ENCODE data around the gene CACNA1F.

CACNA1F gene

DNA sequence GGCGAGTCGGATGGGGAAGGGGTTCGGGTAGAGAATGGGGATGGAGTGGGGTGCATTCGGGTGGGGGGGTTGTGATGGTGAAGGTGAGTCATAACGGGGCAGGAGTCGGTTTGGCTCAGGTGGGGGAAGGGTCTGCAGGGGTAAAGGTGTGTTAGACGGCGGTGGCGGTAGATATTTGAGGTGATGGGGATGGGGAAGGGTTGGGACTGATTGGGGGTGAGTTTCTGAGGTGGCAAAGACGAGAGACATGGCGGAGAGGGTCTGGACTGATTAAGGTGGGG, 33.9 kb downstream of the CACNA1F start:
- H3K4me3 Mint-ChIP-seq, result no peak overlapping the region
- no peak overlapping the region for H3K27ac Mint-ChIP-seq
- H3K36me3 Mint-ChIP-seq (ENCODE audit: low read depth), result no peaks in the 10 kb centered on the region
- peaks cover 56% of the 10 kb centered on the region for H3K9me3 Mint-ChIP-seq
- peaks cover 38% of the 10 kb centered on the region for H3K27me3 Mint-ChIP-seq (ENCODE audit: low read depth, poor library complexity)
- TF ChIP-seq, protein P1, sequence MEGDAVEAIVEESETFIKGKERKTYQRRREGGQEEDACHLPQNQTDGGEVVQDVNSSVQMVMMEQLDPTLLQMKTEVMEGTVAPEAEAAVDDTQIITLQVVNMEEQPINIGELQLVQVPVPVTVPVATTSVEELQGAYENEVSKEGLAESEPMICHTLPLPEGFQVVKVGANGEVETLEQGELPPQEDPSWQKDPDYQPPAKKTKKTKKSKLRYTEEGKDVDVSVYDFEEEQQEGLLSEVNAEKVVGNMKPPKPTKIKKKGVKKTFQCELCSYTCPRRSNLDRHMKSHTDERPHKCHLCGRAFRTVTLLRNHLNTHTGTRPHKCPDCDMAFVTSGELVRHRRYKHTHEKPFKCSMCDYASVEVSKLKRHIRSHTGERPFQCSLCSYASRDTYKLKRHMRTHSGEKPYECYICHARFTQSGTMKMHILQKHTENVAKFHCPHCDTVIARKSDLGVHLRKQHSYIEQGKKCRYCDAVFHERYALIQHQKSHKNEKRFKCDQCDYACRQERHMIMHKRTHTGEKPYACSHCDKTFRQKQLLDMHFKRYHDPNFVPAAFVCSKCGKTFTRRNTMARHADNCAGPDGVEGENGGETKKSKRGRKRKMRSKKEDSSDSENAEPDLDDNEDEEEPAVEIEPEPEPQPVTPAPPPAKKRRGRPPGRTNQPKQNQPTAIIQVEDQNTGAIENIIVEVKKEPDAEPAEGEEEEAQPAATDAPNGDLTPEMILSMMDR (IDR thresholded peaks at IDR 0.05), result no peak
- DNase-seq, result no peak
- H3K4me1 Mint-ChIP-seq, result peaks cover 5% of the 10 kb centered on the region

GRCh38 chrX:49198540-49199314, 34.4 kb downstream of the CACNA1F start:
- DNase-seq, result no peak
- Mint-ChIP-seq H3K36me3 (ENCODE audit: low read depth) (no peaks in the 10 kb centered on the region), H3K4me1 (peaks cover 8% of the 10 kb centered on the region), H3K9me3 (peaks cover 56% of the 10 kb centered on the region), H3K4me3 (no peak overlapping the region), H3K27me3 (ENCODE audit: low read depth, poor library complexity) (peaks cover 35% of the 10 kb centered on the region), H3K27ac (no peak overlapping the region)
- TF ChIP-seq, protein P1 (IDR thresholded peaks at IDR 0.05), result no peak

DNA sequence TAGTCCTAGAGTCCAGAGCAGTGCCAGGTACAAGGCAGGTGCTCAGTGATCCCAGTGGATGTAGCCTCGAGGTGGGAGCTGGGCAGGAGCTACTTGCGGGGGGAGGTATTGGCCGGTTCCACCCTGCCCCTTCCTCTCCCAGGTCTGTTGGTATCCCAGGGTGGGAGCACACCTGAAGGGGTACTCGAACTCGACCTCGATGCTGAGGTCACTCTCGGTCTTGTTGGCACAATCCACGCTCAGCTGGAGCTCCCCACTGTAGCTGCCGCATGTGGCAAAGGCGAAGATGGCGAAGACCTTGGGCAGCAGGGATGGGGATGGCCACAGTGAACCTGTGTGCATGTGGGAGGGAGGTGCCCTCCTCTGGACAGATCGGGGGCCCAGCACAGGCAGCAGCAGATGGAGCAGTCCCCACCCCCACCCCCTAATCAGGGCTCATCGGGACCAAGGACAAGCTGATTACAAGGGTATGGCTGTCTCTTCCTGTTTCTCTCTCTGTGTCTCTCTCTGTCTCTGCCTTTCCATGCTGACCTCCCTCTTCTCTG, 35.5 kb downstream of the CACNA1F start:
- Mint-ChIP-seq H3K9me3 (peaks cover 61% of the 10 kb centered on the region), H3K4me1 (peaks cover 17% of the 10 kb centered on the region), H3K36me3 (ENCODE audit: low read depth) (no peaks in the 10 kb centered on the region), H3K27ac (no peak overlapping the region), H3K4me3 (no peak overlapping the region), H3K27me3 (ENCODE audit: low read depth, poor library complexity) (peaks cover 34% of the 10 kb centered on the region)
- DNase-seq, result no peak
- TF ChIP-seq, protein P1 (IDR thresholded peaks at IDR 0.05), result no peak

DNA sequence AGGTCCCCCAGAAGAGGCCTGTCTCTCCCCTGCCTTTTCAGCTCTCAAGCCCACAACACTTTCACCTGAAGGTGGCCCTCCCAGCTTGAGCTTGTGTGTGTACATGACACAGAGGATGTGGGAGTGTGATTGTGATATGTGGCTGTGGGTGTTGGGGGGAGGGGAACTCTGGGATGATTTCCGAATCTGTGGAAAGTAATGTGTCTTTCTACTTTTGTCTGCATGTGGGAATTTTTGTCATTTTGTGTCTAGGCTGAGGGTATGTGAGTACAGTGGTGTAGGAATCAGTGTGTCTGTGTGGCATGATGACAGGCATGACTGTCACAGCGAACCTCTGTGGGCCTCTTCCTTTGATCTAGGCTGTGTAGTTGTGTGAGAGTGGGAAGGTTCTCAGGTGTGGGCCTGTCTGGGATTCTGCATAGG, 39.6 kb downstream of the CACNA1F start:
- peaks cover 64% of the 10 kb centered on the region for H3K9me3 Mint-ChIP-seq
- DNase-seq, result no peak
- no peak overlapping the region for H3K4me3 Mint-ChIP-seq
- no peaks in the 10 kb centered on the region for H3K36me3 Mint-ChIP-seq (ENCODE audit: low read depth)
- TF ChIP-seq, protein P1 (IDR thresholded peaks at IDR 0.05), result no peak
- H3K27me3 Mint-ChIP-seq (ENCODE audit: low read depth, poor library complexity), result peaks cover 24% of the 10 kb centered on the region
- peaks cover 28% of the 10 kb centered on the region for H3K4me1 Mint-ChIP-seq
- H3K27ac Mint-ChIP-seq, result no peak overlapping the region

DNA sequence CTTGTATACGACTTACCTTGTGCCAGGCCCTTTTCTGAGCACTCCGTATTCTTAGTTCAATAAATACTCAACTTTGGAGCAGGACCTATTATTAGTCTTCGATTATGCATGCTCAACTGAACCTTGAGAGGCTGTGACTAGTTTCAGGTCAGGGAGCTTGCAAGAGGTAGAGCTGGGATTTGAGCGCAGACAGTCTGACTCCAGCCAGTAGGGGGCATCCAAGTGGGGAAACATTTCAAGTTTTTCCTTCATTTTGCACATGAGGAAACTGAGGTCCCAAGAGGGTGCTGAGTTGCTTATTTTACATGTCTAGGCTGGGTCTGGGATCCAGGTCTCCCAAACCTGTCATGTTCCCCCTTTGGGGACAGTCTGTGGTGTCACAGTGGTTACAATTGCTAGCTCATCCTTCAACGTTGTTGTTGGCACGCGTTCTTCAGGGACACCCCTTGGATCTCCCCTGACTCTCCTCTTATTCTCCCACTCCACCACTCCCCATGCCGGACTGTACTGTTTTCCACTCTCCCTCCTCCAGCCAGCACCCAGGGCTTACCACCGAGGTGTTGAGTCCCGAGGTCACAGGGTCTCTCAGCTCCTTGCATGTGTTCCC, 40.3 kb downstream of the CACNA1F start:
- H3K36me3 Mint-ChIP-seq (ENCODE audit: low read depth), result no peaks in the 10 kb centered on the region
- H3K9me3 Mint-ChIP-seq, result peaks cover 61% of the 10 kb centered on the region

More for the DNA sequence above, 40.3 kb downstream of the CACNA1F start:
- TF ChIP-seq, protein P1 (IDR thresholded peaks at IDR 0.05), result peak; percentile 52
- Mint-ChIP-seq H3K27ac (peak overlapping the region; percentile 24), H3K27me3 (ENCODE audit: low read depth, poor library complexity) (peaks cover 16% of the 10 kb centered on the region), H3K4me1 (peaks cover 35% of the 10 kb centered on the region), H3K4me3 (peak overlapping the region; percentile 70)
- peak; percentile 32 for DNase-seq

Measured in nephron progenitor cell (in vitro differentiated cells).